Ascending aorta (tissue), 2 donors: ENCODE measurements around the gene OBSL1. TPM values are rescaled to one million over a fixed set of nuclear protein-coding genes. Genes with fewer than 3 reads are reported as not detected.

Experiments used
- DNase-seq, 2 donors: peaks; one replicate each; pipeline ENCODE4 v3.0.0-alpha.2; 2019; ENCODE audit warnings: low spot score in 2 of 2
- H3K27ac ChIP-seq, 2 donors: fragments of 200-600 bp; sonication (generic); one replicate each; pipeline ENCODE4 v1.5.1; 2016 to 2017; ENCODE audit warnings: mild to moderate bottlenecking in 1 of 2
- H3K27me3 ChIP-seq: fragments of 200-600 bp; sonication (generic); one replicate; pipeline ENCODE4 v1.5.1; 2017
- H3K36me3 ChIP-seq, 2 donors: fragments of 200-600 bp; sonication (generic); one replicate each; pipeline ENCODE4 v1.5.1; 2016
- H3K4me1 ChIP-seq, 2 donors: fragments of 200-600 bp; sonication (generic); one replicate each; pipeline ENCODE4 v1.5.1; 2016 to 2017; ENCODE audit warnings: mild to moderate bottlenecking in 1 of 2
- H3K4me3 ChIP-seq, 2 donors: fragments of 200-600 bp; sonication (generic); one replicate each; pipeline ENCODE4 v1.5.1; 2016 to 2017; ENCODE audit warnings: mild to moderate bottlenecking in 1 of 2
- H3K9me3 ChIP-seq, 2 donors: fragments of 200-600 bp; sonication (generic); one replicate each; pipeline ENCODE4 v1.5.1; 2016
- CTCF ChIP-seq, 3 experiments: fragments of 200-600 bp in 2 of 3; fragments of 450-650 bp in 1 of 3; sonication (generic) in 2 of 3; IDR thresholded peaks; one replicate each; pipeline ENCODE4 v1.5.1; 2016 to 2019; ENCODE audit warnings: antibody characterized with exemption in 3 of 3, mild to moderate bottlenecking in 1 of 3, moderate library complexity in 1 of 3
- intact Hi-C: fragments of 100-400 bp; cut with DNase I; formaldehyde crosslinking; loops from one replicate; pipeline ENCODE4 v1.15.1; 2023
- total RNA-seq: library from RNA; depleted of rRNA; stranded (reverse); fragments of >200 nt; gene quantifications from one replicate; pipeline ENCODE4 v1.1.0, GENCODE V29; 2016

The OBSL1 gene
- total RNA-seq, 1 donor from 2014 or later, result 151 TPM

GRCh38 chr2:219510512-219511135 lies 60.7 kb downstream of the OBSL1 start:
- Histone ChIP-seq H3K4me1 (peaks cover 5 to 25% of the 10 kb centered on the region in 2 donors), H3K27ac (no peak overlapping the region), H3K4me3 (peak overlapping the region in 1 of 2 donors; percentile 63), H3K27me3 (peaks cover 27% of the 10 kb centered on the region), H3K36me3 (peaks cover 12 to 13% of the 10 kb centered on the region in 2 donors), H3K9me3 (no peaks in the 10 kb centered on the region)
- intact Hi-C loops, result no loop called here
- no peak for TF ChIP-seq CTCF (IDR thresholded peaks at IDR 0.05)
- no peak for DNase-seq

- Histone ChIP-seq H3K36me3 (peaks cover 19% of the 10 kb centered on the region in 2 donors), H3K27ac (no peak overlapping the region), H3K27me3 (peaks cover 27% of the 10 kb centered on the region), H3K9me3 (no peaks in the 10 kb centered on the region), H3K4me1 (peaks cover 5 to 25% of the 10 kb centered on the region in 2 donors), H3K4me3 (peak overlapping the region in 1 of 2 donors; percentile 63)
- intact Hi-C loops, result loop anchor here (1.0 kb wide), 1 partner anchor 20 kb away; no protein-coding TSS in a partner anchor
- DNase-seq, result peak in 1 of 2 donors; percentile 76
- peak; percentile 66 to 77 (median 68) for TF ChIP-seq CTCF (IDR thresholded peaks at IDR 0.05)
Observed at GRCh38 chr2:219509780-219510511, 61.4 kb downstream of the OBSL1 start.

GRCh38 chr2:219508971-219509779 lies 62.2 kb downstream of the OBSL1 start:
- no peak for TF ChIP-seq CTCF (IDR thresholded peaks at IDR 0.05)
- Histone ChIP-seq H3K9me3 (no peaks in the 10 kb centered on the region), H3K27me3 (peaks cover 20% of the 10 kb centered on the region), H3K27ac (no peak overlapping the region), H3K36me3 (peaks cover 27% of the 10 kb centered on the region in 2 donors), H3K4me1 (peaks cover 5 to 25% of the 10 kb centered on the region in 2 donors), H3K4me3 (no peak overlapping the region)
- intact Hi-C loops, result loop anchor here (1.0 kb wide), 1 partner anchor 21 kb away; no protein-coding TSS in a partner anchor
- DNase-seq, result no peak

- intact Hi-C loops, result no loop called here
- H3K36me3 ChIP-seq, result peaks cover 32 to 35% of the 10 kb centered on the region in 2 donors
- H3K4me1 ChIP-seq, result peaks cover 5 to 23% of the 10 kb centered on the region in 2 donors
- DNase-seq, result no peak
- no peaks in the 10 kb centered on the region for H3K9me3 ChIP-seq
- no peak overlapping the region for H3K4me3 ChIP-seq
- no peak overlapping the region for H3K27ac ChIP-seq
- peaks cover 13% of the 10 kb centered on the region for H3K27me3 ChIP-seq
- no peak for TF ChIP-seq CTCF (IDR thresholded peaks at IDR 0.05)
Observed at GRCh38 chr2:219508444-219508734, 63.0 kb downstream of the OBSL1 start.

- intact Hi-C loops, result no loop called here
- no peak overlapping the region for H3K4me3 ChIP-seq
- no peaks in the 10 kb centered on the region for H3K9me3 ChIP-seq
- H3K36me3 ChIP-seq, result peaks cover 32 to 39% of the 10 kb centered on the region in 2 donors
- peaks cover 7% of the 10 kb centered on the region for H3K27me3 ChIP-seq
- TF ChIP-seq CTCF (IDR thresholded peaks at IDR 0.05), result no peak
- no peak for DNase-seq
- no peak overlapping the region for H3K27ac ChIP-seq
- H3K4me1 ChIP-seq, result peaks cover 5 to 23% of the 10 kb centered on the region in 2 donors
Observed at GRCh38 chr2:219507581-219508443, 63.5 kb downstream of the OBSL1 start.
